HG03196 (cell line): ENCODE data around the gene XXYLT1.

Experiments
- ATAC-seq: cut with Tn5 transposase; IDR thresholded peaks from one replicate; pipeline ENCODE4 v1.9.1; 2021; ENCODE audit not compliant: unreplicated experiment

The XXYLT1 gene

GRCh38 chr3:195085356-195086130 is 185.4 kb downstream of the XXYLT1 start:
- no peak for ATAC-seq

- no peak for ATAC-seq
Observed at GRCh38 chr3:195084746-195085145, 186.2 kb downstream of the XXYLT1 start.

GRCh38 chr3:195083659-195084058 is 187.3 kb downstream of the XXYLT1 start:
- ATAC-seq = no peak

- no peak for ATAC-seq
Observed at GRCh38 chr3:195082811-195083210, 188.1 kb downstream of the XXYLT1 start.

GRCh38 chr3:195081242-195081963 is 189.6 kb downstream of the XXYLT1 start:
- no peak for ATAC-seq

- no peak for ATAC-seq
Observed at GRCh38 chr3:195080571-195081151, 190.3 kb downstream of the XXYLT1 start.

GRCh38 chr3:195080125-195080524 is 190.8 kb downstream of the XXYLT1 start:
- no peak for ATAC-seq

- no peak for ATAC-seq
Observed at GRCh38 chr3:195079636-195080035, 191.3 kb downstream of the XXYLT1 start.

GRCh38 chr3:195078891-195079440 is 192.0 kb downstream of the XXYLT1 start:
- ATAC-seq = no peak

GRCh38 chr3:195077611-195078540 is 193.1 kb downstream of the XXYLT1 start:
- ATAC-seq = no peak

- ATAC-seq = no peak
Observed at GRCh38 chr3:195076981-195077610, 193.9 kb downstream of the XXYLT1 start.

GRCh38 chr3:195075941-195076875 is 194.8 kb downstream of the XXYLT1 start:
- ATAC-seq = no peak

- ATAC-seq = no peak
Observed at GRCh38 chr3:195075199-195075940, 195.6 kb downstream of the XXYLT1 start.

GRCh38 chr3:195073866-195074860 is 196.8 kb downstream of the XXYLT1 start:
- ATAC-seq = no peak

GRCh38 chr3:195072916-195073564 is 197.9 kb downstream of the XXYLT1 start:
- no peak for ATAC-seq

- no peak for ATAC-seq
Observed at GRCh38 chr3:195071916-195072820, 198.8 kb downstream of the XXYLT1 start.
